ENCODE measurements around the gene GPATCH2L. TPM values are rescaled to one million over a fixed set of nuclear protein-coding genes. Genes with fewer than 3 reads are reported as not detected.

GPATCH2L gene
- total and polyA plus RNA-seq, 2 experiments from 2014 or later = 19.6 to 94.4 TPM

DNA sequence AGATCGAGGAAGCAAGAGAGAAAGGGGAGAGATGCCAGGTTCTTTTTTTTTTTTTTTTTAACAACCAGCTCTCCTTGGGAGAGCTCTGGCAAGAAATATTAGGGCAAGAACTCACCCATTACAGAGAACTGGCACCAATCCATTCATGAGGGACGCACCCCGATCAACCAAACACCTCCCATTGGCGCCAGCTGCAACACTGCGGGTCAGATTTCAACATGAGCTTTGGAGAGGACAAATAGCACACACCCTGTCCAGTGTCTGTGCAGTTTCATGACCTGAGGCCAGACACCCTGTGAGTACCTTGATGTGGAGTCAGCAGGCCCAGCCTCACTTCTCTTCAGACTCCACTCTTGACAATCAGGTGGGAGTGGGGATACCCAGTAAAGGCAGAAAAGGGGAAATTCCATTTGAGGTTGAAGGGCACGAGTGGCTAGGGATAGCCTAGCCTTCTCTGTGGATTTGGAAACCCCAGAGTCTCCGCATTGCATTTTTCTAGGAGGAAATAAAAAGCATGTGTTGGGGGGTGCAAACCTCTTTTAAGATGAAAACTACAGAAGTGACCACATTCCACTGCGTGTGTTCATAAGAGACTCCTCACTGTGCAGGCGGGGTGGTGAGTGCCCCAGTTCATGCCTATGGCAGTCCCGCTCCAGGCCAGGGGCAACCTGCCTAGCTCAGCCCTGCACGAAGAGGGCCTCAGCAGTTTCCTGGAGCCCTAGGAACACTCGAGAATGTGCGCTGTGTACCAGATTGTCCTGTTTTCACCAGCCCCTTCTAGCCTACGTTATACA lies 42.4 kb upstream of the GPATCH2L start:
- H3K36me3 Mint-ChIP-seq (ENCODE audit: low read depth) = peaks cover 7% of the 10 kb centered on the region
- Histone ChIP-seq H3K79me2 (replicated peaks; ENCODE audit: insufficient read depth) (no peaks in the 10 kb centered on the region), H3K36me3 (ENCODE audit: insufficient read depth) (no peaks in the 10 kb centered on the region), H2AFZ (no peak overlapping the region), H3K4me1 (ENCODE audit: insufficient read depth) (peaks cover 19% of the 10 kb centered on the region), H3K4me2 (no peak overlapping the region), H3F3A (replicated peaks; ENCODE audit: low read depth) (peaks cover 16% of the 10 kb centered on the region; the same call in 1 of the 2 replicates), H4K20me1 (replicated peaks; ENCODE audit: insufficient read depth) (no peaks in the 10 kb centered on the region), H3K27ac (ENCODE audit: low read depth) (no peak overlapping the region), H3K4me3 (no peak overlapping the region), H3K9me2 (ENCODE audit: insufficient read depth) (peaks cover 9% of the 10 kb centered on the region; the same call in 1 of the 2 replicates), H3K27me3 (ENCODE audit: insufficient read depth) (no peaks in the 10 kb centered on the region)
- peaks cover 6% of the 10 kb centered on the region; the same call in 2 of the 3 replicates for H3K9me3 Mint-ChIP-seq
- no peak for ATAC-seq
- H3K27ac Mint-ChIP-seq = no peak overlapping the region
- TF ChIP-seq STAT1 (IDR thresholded peaks at IDR 0.05; ENCODE audit: unreplicated experiment) = no peak
- no peak for TF ChIP-seq ZNF331 (CRISPR knock-in tag; IDR thresholded peaks at IDR 0.05; ENCODE audit: low read depth)
- no peak for TF ChIP-seq JUNB (IDR thresholded peaks at IDR 0.05; ENCODE audit: unreplicated experiment)
- TF ChIP-seq EZH2phosphoT487 (IDR thresholded peaks at IDR 0.05; ENCODE audit: unreplicated experiment) = no peak
- TF ChIP-seq, protein P1, sequence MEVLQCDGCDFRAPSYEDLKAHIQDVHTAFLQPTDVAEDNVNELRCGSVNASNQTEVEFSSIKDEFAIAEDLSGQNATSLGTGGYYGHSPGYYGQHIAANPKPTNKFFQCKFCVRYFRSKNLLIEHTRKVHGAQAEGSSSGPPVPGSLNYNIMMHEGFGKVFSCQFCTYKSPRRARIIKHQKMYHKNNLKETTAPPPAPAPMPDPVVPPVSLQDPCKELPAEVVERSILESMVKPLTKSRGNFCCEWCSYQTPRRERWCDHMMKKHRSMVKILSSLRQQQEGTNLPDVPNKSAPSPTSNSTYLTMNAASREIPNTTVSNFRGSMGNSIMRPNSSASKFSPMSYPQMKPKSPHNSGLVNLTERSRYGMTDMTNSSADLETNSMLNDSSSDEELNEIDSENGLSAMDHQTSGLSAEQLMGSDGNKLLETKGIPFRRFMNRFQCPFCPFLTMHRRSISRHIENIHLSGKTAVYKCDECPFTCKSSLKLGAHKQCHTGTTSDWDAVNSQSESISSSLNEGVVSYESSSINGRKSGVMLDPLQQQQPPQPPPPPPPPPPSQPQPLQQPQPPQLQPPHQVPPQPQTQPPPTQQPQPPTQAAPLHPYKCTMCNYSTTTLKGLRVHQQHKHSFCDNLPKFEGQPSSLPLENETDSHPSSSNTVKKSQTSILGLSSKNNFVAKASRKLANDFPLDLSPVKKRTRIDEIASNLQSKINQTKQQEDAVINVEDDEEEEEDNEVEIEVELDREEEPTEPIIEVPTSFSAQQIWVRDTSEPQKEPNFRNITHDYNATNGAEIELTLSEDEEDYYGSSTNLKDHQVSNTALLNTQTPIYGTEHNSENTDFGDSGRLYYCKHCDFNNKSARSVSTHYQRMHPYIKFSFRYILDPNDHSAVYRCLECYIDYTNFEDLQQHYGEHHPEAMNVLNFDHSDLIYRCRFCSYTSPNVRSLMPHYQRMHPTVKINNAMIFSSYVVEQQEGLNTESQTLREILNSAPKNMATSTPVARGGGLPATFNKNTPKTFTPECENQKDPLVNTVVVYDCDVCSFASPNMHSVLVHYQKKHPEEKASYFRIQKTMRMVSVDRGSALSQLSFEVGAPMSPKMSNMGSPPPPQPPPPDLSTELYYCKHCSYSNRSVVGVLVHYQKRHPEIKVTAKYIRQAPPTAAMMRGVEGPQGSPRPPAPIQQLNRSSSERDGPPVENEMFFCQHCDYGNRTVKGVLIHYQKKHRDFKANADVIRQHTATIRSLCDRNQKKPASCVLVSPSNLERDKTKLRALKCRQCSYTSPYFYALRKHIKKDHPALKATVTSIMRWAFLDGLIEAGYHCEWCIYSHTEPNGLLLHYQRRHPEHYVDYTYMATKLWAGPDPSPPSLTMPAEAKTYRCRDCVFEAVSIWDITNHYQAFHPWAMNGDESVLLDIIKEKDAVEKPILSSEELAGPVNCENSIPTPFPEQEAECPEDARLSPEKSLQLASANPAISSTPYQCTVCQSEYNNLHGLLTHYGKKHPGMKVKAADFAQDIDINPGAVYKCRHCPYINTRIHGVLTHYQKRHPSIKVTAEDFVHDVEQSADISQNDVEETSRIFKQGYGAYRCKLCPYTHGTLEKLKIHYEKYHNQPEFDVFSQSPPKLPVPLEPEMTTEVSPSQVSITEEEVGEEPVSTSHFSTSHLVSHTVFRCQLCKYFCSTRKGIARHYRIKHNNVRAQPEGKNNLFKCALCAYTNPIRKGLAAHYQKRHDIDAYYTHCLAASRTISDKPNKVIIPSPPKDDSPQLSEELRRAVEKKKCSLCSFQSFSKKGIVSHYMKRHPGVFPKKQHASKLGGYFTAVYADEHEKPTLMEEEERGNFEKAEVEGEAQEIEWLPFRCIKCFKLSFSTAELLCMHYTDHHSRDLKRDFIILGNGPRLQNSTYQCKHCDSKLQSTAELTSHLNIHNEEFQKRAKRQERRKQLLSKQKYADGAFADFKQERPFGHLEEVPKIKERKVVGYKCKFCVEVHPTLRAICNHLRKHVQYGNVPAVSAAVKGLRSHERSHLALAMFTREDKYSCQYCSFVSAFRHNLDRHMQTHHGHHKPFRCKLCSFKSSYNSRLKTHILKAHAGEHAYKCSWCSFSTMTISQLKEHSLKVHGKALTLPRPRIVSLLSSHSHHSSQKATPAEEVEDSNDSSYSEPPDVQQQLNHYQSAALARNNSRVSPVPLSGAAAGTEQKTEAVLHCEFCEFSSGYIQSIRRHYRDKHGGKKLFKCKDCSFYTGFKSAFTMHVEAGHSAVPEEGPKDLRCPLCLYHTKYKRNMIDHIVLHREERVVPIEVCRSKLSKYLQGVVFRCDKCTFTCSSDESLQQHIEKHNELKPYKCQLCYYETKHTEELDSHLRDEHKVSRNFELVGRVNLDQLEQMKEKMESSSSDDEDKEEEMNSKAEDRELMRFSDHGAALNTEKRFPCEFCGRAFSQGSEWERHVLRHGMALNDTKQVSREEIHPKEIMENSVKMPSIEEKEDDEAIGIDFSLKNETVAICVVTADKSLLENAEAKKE (CRISPR knock-in tag; IDR thresholded peaks at IDR 0.05) = no peak
- TF ChIP-seq, protein P2, sequence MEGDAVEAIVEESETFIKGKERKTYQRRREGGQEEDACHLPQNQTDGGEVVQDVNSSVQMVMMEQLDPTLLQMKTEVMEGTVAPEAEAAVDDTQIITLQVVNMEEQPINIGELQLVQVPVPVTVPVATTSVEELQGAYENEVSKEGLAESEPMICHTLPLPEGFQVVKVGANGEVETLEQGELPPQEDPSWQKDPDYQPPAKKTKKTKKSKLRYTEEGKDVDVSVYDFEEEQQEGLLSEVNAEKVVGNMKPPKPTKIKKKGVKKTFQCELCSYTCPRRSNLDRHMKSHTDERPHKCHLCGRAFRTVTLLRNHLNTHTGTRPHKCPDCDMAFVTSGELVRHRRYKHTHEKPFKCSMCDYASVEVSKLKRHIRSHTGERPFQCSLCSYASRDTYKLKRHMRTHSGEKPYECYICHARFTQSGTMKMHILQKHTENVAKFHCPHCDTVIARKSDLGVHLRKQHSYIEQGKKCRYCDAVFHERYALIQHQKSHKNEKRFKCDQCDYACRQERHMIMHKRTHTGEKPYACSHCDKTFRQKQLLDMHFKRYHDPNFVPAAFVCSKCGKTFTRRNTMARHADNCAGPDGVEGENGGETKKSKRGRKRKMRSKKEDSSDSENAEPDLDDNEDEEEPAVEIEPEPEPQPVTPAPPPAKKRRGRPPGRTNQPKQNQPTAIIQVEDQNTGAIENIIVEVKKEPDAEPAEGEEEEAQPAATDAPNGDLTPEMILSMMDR (conservative IDR thresholded peaks at IDR 0.05; ENCODE audit: low read depth in 2 of 2) = no peak
- TF ChIP-seq EZH2 (IDR thresholded peaks at IDR 0.05; ENCODE audit: low read depth, unreplicated experiment) = no peak
- TF ChIP-seq, protein P3, sequence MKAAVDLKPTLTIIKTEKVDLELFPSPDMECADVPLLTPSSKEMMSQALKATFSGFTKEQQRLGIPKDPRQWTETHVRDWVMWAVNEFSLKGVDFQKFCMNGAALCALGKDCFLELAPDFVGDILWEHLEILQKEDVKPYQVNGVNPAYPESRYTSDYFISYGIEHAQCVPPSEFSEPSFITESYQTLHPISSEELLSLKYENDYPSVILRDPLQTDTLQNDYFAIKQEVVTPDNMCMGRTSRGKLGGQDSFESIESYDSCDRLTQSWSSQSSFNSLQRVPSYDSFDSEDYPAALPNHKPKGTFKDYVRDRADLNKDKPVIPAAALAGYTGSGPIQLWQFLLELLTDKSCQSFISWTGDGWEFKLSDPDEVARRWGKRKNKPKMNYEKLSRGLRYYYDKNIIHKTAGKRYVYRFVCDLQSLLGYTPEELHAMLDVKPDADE (IDR thresholded peaks at IDR 0.05) = no peak
- TF ChIP-seq, protein P4, sequence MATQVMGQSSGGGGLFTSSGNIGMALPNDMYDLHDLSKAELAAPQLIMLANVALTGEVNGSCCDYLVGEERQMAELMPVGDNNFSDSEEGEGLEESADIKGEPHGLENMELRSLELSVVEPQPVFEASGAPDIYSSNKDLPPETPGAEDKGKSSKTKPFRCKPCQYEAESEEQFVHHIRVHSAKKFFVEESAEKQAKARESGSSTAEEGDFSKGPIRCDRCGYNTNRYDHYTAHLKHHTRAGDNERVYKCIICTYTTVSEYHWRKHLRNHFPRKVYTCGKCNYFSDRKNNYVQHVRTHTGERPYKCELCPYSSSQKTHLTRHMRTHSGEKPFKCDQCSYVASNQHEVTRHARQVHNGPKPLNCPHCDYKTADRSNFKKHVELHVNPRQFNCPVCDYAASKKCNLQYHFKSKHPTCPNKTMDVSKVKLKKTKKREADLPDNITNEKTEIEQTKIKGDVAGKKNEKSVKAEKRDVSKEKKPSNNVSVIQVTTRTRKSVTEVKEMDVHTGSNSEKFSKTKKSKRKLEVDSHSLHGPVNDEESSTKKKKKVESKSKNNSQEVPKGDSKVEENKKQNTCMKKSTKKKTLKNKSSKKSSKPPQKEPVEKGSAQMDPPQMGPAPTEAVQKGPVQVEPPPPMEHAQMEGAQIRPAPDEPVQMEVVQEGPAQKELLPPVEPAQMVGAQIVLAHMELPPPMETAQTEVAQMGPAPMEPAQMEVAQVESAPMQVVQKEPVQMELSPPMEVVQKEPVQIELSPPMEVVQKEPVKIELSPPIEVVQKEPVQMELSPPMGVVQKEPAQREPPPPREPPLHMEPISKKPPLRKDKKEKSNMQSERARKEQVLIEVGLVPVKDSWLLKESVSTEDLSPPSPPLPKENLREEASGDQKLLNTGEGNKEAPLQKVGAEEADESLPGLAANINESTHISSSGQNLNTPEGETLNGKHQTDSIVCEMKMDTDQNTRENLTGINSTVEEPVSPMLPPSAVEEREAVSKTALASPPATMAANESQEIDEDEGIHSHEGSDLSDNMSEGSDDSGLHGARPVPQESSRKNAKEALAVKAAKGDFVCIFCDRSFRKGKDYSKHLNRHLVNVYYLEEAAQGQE (IDR thresholded peaks at IDR 0.05; ENCODE audit: unreplicated experiment) = no peak
- no peak for TF ChIP-seq CREB1 (CRISPR knock-in tag; IDR thresholded peaks at IDR 0.05; ENCODE audit: low read depth)
- TF ChIP-seq ZNF114 (CRISPR knock-in tag; IDR thresholded peaks at IDR 0.05) = no peak
- DNase-seq (ENCODE audit: low spot score) = no peak
- peaks cover 18% of the 10 kb centered on the region for H3K27me3 Mint-ChIP-seq (ENCODE audit: insufficient read depth, low read depth, poor library complexity)
- H3K4me3 Mint-ChIP-seq = no peak overlapping the region
- peaks cover 33% of the 10 kb centered on the region for H3K4me1 Mint-ChIP-seq

Data from GM23338 (cell line).